ENCODE data around the gene LILRB5.
"Not testable (repeated sequence)": the region's sequence is repeated elsewhere in the genome, so short reads cannot be mapped to it uniquely, and the experiment has no call there.

LILRB5 gene

DNA sequence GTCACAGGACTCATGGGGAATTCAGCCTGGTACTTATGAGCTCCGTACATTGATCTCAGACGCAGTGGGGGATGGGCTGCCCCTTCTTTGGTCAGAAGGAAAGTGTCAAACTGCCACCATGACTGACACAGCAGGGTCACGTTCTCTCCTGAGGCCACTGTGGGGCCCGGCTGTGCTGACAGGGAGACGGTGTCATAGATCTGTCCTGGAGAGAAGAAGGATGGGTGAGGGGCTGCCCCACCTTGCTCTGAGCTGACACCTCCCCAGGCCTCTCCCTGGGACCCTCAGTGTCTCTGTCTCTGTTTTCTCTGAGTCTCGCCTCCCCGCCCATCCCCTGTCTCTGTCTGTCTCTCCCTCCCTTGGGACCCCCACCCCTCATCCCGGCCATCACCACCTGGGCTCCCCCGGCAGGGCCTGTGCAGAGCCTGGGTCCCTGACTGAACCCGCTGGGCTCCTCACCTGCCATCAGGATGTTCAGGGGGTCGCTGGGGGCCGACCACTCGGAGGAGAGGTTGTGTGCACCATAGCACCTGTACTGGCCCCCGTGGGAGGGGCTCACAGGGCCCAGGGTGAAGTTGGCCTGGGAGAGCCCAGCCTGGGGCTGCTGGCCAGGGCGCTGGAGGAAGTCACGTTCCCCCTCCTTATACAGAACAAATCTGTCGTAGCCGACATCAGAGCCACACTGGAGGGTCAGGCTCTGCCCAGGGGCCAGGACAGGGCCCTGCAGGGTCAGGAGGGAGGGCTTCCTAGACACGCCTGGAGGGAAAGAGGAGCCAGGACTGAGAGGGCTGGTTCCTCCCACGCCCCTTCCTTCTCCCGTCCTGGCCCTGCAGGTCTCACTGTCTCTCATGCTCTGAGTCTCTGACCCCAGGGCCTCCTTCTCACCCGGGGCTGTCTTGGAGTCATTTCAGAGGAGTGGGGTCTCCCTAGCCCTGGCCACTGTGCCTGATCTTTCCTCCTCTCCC lies 16.4 kb downstream of the LILRB5 start:
- DNase-seq: not testable (repeated sequence)

DNA sequence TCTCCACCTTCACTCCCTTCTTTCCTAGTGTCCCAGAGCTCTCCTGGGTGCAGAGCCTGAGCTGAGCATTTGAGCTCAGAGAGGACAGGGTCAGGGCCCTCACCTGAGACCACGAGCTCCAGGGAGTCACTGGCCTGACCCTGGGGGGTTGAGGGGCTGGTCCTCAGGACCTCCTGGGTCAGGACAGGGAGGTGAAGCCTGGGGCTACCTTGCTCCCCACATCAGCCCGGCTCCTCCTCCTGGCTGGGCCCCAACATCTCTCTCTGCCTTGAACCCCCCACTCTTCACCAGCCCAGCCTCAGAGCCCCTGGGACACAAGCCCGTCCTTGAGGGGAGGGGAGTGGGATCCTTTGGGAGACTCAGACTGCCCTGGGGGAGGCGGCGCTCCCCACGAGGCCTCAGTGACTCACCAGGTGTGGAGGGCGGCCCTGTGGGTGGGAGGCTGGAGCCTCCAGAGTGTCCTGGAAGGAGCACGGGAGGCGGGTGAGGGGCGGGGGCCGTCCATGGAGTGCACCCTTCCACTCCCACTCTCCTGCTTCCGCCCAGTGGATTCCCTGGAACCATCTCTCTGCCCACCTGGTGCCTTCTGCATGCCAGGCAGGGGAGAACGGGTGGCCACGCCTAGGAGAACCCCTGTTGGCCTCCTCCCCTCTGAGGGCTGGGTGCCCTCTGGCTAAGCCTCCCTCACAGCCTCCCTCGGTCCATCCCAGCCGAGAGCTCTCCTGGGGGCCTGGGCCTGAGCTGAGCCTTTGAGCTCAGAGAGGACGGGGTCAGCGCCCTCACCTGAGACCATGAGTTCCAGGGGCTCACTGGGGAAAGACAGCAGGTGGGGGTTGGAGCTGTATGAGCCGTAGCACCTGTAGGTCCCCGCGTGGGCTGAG lies 17.3 kb downstream of the LILRB5 start:
- DNase-seq: not testable (repeated sequence)

DNA sequence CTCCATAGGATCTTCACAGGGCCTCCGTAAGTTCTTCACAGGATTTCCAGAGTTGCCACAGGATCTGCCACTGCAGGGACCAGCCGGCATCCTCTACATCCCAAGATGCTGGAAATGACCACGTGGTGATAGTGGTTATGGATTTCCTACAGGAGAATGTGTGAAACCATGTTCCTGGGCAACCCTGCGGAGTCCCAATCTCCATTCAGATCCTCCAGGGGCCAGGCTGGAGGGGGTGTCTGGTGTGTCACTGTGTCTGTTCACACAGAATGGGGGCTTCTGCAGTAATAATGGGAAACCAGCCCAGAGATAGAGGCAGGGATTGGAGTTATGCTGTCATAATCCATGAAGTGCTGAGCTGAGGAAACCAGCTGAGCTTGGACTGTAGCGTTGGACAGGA lies 23.1 kb downstream of the LILRB5 start:
- DNase-seq: no peak

DNA sequence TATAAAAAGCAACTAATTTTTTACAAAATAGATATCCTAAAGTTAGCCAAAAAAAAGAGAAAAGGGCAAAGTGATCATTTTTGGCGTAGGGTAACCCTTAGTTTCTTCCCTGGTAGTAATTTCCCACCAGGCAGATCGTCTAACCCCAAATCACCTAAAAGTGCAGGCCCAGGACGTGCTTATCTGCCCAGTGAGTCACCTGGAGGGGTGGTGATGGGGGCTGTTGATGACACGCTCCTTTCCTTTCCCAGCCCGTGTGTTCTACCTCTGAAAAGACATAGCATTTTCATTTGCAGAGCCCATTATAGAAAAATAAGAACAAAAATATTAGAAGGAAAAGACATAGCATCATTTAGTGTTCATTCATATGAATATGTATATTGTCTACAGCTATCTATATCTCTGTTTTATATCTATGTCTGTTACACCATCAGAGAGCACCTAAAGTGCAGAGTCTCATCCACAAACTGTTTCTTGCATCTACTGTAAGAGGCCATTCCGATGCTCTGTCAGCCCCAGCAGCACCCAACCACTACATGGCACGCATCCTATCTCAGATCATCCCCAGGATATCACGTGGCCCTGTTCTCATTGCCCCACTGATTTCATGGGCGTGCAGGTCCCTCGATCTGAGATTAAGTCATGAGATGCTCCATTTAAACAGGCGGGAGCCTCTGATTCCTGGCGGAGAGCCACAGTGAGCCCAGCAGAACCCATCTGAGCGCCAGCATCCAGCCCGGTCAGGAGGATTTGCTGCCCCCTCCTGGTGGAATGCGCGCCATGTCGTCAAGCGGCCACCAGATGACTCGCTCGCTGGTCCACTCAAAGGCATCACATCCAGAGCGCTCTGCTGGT lies 25.8 kb downstream of the LILRB5 start:
- peak; percentile 83 for DNase-seq

DNA sequence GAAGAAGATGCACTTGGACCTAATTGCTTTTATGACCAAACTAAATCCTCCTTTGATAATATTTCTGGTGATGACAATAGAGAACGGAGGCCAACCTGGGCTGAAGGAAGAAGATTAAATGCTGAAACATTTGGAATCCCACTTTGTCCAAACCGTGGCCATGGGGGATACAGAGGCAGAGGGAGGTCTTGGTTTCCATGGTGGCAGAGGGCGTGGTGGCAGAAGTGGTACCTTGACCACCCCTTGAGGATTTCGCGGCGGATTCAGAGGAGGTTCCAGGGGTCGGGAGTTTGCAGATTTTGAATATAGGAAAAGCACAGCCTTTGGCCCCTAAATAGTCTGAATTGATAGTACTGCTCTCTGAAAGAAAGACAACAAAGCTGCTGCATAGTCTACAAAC lies 27.0 kb downstream of the LILRB5 start:
- DNase-seq: no peak

DNA sequence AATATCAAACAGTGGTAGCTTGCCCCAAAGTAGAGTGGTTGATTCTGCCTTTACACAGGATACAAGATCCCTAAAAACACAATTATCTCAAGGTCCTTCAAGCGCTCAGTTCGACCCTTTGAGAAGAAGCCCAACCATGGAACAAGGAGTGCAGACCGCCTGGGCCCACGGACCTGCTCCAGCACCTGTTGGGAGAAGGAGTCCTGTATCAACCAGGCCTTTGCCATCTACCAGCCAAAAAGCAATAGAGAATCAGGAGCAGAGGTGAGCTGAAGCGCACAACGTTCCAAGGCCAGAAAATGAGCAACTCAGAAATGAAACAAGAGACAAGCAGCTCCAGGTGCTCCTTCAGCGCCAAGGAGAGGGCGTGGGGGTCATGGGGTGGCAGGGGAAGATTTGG lies 27.9 kb downstream of the LILRB5 start:
- DNase-seq: no peak

DNA sequence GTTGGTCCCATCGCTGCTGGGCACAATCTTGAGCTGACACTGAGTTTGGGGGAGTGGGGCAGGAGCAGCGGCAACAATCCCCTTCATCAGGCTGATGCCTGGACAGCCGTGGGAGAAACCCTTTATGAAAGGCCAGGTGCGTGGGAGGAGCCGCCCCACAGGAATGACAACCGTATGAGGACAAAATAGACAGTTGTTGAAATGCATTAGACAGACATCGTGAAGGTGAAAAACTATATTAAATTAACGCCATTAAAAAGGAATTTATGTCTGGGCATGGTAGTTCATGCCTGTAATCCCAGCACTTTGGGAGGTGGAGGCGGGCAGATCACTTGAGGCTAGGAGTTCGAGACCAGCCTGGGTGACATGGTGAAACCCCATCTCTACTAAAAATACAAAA lies 32.5 kb downstream of the LILRB5 start:
- DNase-seq: not testable (repeated sequence)

DNA sequence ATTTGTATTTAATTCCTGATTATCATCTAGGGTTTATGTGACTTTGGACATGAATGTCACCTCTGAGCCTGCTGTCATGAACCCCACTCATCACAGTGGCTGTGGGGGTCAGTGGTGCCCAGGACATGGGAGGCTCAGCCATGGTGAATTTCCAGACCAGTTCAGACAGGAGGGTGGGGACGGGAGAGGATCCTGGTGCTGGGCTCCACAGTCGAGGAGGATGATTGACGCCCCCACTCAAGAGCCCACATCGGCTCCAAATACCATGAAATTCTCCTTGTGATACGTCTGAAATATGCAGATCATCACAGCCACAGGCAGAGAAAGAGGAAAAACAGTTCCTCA lies 33.2 kb downstream of the LILRB5 start:
- not testable (repeated sequence) for DNase-seq

DNA sequence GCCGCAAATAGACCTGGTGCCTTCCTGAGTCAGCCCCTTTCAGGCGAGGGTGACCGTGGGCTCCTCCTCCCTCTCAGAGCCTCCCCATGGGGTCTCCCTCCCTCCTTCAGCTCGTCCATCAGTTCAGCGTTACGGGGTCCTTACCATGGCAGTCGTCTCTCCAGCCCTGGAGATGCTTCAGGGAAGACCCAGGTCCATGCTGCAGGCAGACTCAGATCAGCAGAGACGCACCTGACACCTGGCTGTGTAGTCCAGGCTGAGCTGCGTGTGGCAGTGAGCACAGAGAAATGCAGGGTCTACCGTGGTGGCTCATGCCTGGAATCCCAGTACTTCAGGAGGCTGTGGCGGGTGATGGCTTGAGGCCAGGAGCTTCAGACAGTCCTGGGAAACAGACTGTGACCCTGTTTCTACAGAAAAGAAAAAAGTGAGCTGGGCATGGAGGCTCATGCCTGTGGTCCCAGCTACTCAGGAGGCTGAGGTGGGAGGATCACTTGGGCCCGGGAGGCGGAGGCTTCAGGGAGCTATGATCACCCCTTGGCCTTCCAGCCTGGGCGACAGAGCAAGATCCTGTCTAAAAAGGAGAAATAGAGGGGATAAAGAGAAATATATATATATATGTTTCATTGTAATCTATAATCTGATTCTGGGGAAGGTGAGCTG lies 33.7 kb downstream of the LILRB5 start:
- DNase-seq: not testable (repeated sequence)

DNA sequence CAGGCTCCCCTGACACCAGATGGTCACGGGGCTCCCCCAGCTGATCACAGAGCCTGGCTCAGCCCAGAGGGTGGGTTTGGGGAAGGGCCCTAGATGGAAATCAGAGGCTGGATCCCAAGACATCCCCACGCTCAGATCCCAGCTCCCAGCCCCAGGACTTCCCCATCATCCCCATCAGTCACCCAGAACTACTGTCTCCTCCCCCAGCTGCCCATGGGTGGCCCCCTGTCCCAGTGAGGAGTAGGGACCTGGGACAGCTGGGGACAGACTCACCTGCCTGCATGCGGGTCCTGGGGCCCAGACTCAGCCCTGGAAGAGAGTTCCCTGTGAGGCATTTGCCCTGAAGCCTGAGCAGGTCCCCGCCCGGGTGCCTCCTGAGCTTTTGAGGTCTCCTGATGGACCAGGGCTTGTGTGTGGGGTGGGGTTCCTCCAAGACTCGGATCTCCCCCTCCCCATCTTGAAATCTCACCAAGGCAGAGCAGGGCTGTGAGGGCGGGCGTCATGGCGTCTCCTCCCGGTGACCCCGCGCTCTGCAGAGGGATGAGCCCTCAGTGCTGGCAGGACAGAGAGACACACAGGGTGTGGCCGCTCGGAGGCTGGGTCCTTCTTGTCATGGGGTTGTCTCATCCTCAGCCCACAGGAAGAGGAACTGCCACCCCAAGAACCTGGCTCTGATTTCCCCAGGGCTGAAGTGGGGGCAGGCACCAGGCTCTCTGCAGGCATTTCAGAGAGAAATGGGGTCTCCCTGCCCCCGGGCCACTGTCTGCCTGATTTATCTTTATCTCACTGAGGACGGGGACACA lies 34.4 kb downstream of the LILRB5 start, which contains the start of gene LILRB3:
Gene LILRB3, minus strand, starts transcription at position 534 of the 803 bp plus-strand sequence. Its CDS starts 31 bp downstream, at position 503.
- DNase-seq: not testable (repeated sequence)

DNA sequence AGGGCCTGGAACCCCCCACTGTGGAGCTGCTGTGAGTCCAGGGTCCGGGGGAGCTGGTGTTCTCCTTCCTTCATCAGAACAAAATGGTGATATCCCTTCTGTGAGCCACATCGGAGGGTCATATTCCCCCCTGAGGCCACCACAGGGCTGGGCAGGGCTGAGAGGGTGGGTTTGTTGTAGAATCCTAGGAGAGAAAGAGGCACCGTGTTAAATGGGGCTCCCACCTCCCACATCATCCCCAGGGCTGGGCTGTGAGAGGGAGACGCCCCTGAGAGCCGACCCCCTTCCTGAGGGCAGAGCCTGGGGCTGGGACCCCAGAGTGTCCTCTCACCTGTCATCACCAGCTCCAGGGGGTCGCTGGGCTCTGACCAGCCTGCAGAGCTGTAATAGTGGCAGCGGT lies 35.1 kb downstream of the LILRB5 start:
- DNase-seq: not testable (repeated sequence)

DNA sequence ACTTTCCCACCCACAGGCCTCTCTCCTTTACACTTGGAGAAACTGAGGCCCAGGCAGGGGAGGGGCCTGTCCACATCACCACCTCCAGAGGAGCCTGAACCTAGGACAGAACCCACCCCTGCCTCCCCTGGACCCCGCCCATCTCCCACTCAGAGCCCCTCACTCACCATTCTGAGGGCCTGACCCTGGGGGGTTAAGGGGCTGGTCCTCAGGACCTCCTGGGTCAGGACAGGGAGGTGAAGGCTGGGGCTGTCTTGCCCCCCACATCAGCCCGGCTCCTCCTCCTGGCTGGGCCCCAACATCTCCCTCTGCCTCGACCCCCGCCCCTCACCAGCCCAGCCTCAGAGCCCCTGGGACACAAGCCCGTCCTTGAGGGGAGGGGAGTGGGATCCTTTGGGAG lies 37.4 kb downstream of the LILRB5 start:
- not testable (repeated sequence) for DNase-seq

DNA sequence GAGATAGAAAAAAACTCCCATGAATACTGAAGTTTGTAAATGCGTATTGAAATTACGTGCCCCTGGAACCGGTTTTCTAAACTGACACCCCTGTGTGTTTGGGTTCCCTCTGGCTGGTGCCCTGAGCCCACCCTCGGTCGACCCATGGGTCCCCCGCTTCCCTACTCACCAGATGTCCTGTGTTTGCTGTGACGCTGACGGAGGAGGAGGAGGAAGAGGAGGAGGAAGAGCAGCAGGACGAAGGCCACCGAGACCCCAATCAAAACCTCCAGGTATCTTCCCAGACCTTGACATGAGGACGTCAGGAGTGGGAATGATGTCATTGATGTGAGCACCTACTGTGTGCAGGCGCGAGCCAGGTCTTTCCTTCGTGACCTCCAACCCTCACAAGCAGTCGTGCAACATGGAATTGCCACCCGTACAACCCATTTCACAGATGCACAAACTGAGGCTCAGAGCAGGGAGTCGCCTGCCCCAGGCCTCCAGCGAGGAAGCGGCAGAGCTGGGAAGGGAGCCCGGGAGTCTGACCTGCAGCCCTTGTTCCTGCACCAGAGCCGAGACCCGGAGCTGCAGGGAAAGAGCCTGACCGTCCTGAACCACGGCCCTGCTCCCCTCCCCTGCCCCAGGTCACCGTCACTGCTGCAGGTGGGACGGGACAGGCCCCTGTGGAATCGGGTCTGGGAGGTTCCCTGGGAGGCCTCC lies 38.0 kb downstream of the LILRB5 start:
- no peak for DNase-seq

DNA sequence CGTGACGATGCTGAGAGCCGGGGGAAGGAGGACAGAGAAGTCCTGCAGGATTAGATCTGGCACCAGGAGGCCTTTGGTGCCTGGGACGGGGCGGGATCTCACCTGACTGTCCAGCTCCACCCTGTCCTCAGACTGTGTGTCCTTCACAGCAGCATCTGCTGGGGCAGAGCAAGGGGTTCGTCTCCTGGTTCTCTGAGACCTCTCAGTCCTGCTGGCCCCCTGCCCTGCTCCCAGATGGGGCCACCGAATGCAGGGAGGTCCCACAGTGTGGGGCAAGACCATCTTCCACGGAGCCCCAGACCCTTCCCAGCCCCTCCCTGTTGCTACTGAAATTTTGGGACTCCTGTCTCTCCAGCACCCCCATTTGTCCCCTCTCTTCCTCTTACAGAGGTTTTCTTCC lies 38.8 kb downstream of the LILRB5 start:
- DNase-seq: no peak

DNA sequence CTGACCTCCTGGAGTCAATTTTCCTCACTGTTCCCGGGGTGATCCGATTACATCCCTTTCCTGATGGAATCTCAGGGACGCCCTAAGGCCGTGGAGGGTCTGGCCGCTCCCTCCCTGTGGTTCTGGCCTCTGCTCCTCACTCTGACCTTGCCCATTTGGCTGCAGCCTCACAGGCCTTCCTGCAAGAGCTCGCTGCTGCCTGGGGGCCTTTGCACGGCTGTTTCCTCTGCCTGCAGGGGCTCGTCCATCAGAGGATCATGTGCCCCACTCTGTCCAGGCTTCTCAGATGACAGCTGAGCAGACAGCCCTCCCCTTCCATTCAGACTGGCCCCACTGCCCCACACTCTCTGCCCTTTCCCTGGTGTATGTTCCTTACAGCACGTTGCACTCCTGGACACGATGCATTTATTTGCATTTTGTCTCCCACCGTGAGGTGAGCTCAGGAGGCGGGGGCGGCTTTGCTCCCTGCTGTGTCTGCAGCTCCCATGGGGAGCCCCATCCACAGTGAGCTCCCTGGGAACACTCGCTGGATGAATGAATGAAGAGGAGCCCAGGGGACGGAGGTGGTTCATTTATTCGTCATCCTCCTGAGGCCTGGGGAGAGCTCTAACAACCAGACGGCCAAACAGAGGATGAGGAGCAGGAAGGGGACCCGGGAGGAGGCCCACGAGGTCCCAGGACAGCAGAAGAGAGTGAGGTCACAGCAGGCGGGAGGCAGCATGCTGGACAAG lies 39.4 kb downstream of the LILRB5 start:
- DNase-seq: not testable (repeated sequence)

DNA sequence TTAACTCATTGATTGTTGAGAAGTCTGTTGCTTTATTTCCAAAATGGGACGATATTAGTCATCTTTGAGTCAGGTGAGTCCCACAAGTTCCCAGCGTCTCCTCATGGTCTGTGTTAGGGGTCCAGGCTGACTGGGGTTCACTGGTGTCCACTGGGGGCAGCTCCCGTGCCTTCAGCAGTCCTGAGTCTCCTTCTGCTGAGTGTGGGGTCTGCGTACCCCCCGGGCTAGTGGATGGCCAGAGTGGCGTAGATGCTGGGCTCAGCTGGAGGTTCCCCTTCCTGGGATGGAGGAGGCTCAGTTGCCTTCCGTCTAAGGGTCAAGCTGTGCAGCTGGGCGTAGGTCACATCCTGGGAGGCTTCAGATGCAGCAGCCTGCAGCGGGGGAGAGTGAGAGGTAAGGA lies 40.2 kb downstream of the LILRB5 start:
- DNase-seq: no peak

DNA sequence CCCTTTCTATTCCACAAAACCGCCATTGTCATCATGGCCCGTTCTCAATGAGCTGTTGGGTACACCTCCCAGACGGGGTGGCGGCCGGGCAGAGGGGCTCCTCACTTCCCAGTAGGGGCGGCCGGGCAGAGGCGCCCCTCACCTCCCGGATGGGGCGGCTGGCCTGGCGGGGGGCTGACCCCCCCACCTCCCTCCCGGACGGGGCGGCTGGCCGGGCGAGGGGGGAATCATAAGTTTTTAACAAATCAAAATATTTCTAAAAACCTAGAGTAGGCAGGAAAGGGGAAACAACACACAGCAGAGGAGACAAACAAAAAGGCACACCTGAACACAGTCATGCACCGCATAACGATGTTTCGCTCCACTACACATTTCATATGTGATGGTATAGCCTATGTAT lies 42.3 kb downstream of the LILRB5 start:
- not testable (repeated sequence) for DNase-seq

DNA sequence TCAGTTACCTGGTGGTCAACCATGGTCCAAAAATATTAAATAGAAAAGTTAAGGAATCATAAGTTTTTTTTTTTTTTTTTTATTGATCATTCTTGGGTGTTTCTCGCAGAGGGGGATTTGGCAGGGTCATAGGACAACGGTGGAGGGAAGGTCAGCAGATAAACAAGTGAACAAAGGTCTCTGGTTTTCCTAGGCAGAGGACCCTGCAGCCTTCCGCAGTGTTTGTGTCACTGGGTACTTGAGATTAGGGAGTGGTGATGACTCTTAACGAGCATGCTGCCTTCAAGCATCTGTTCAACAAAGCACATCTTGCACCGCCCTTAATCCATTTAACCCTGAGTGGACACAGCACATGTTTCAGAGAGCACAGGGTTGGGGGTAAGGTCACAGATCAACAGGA lies 42.9 kb downstream of the LILRB5 start:
- not testable (repeated sequence) for DNase-seq

DNA sequence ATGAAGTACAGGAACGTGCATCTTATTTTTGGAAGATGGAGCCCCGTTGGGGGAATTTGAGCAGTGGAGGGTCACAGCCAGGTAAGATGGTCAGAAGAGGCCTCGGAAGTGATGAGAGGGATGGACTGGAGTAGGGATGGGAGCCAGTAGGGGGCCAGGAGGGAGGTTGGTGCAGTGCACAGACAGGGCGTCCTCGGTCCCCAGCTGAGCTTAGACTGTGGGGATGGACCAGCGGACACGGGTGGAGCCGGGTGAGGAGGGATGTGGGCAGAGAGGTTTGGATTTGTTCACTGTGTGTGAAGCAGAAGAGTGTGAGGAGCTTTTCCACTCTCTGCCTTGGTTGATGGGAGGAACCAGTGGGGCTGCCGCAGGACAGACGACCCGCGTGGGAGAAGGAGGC lies 45.8 kb downstream of the LILRB5 start:
- no peak for DNase-seq

Data from NCI-H2029 (cell line).